Fibroblast of villous mesenchyme (primary cell): Measurements from ENCODE around the gene KIAA2012. TPM values are rescaled to one million over a fixed set of nuclear protein-coding genes. Genes with fewer than 3 reads are reported as not detected.

Experiments
- DNase-seq: peaks from one replicate; pipeline ENCODE4 v3.0.0-alpha.2; 2010; ENCODE audit warnings: low read depth
- H3K4me3 ChIP-seq: 2 replicates; pipeline ENCODE4 v1.5.1; 2011; ENCODE audit warnings: low read depth, mild to moderate bottlenecking, low read length
- CTCF ChIP-seq: IDR thresholded peaks from 2 replicates; pipeline ENCODE4 v1.5.1; 2012; ENCODE audit warnings: low read depth, mild to moderate bottlenecking, low read length; ENCODE audit not compliant: insufficient read depth
- total RNA-seq: library from RNA; depleted of rRNA; stranded (reverse); fragments of >200 nt; gene quantifications from 2 replicates; pipeline ENCODE4 v1.2.3, GENCODE V29; 2012

KIAA2012 gene
- total RNA-seq, 1 donor = under 0.01 TPM

GRCh38 chr2:202064171-202064880 lies 8.7 kb upstream of the KIAA2012 start:
- peak; percentile 59 for DNase-seq
- no peak for TF ChIP-seq CTCF
- no peak overlapping the region for H3K4me3 ChIP-seq

GRCh38 chr2:202064881-202065230 lies 8.2 kb upstream of the KIAA2012 start:
- no peak overlapping the region for H3K4me3 ChIP-seq
- TF ChIP-seq CTCF = no peak
- no peak for DNase-seq

- DNase-seq = no peak
- H3K4me3 ChIP-seq = no peak overlapping the region
- no peak for TF ChIP-seq CTCF
Observed at GRCh38 chr2:202065876-202066275, 7.2 kb upstream of the KIAA2012 start.

- no peak overlapping the region for H3K4me3 ChIP-seq
- DNase-seq = no peak
- TF ChIP-seq CTCF = no peak
Observed at GRCh38 chr2:202066875-202067274, 6.2 kb upstream of the KIAA2012 start.

GRCh38 chr2:202067589-202067988 lies 5.5 kb upstream of the KIAA2012 start:
- no peak for TF ChIP-seq CTCF
- DNase-seq = no peak
- no peak overlapping the region for H3K4me3 ChIP-seq

- DNase-seq = peak; percentile 60
- no peak for TF ChIP-seq CTCF
- no peak overlapping the region for H3K4me3 ChIP-seq
Observed at GRCh38 chr2:202069170-202070067, 3.6 kb upstream of the KIAA2012 start.

- no peak overlapping the region for H3K4me3 ChIP-seq
- no peak for TF ChIP-seq CTCF
- DNase-seq = no peak
Observed at GRCh38 chr2:202071107-202071506, 1.9 kb upstream of the KIAA2012 start.
